SK-N-MC (cell line): ENCODE data around the gene ZNF536.

Experiments
- DNase-seq: peaks from one replicate; pipeline ENCODE4 v3.0.0-alpha.2; 2011; ENCODE audit warnings: low read depth, low spot score
- H3K27ac ChIP-seq: fragments of 200-600 bp; sonication (generic); 2 replicates; pipeline ENCODE4 v1.5.1; 2016; ENCODE audit warnings: mixed run types
- H3K36me3 ChIP-seq: fragments of 200-600 bp; sonication (generic); 2 replicates; pipeline ENCODE4 v1.6.1; 2017; ENCODE audit warnings: antibody characterized with exemption, low read length, mixed read lengths; ENCODE audit not compliant: insufficient read depth
- H3K4me3 ChIP-seq: fragments of 200-600 bp; sonication (generic); 2 replicates; pipeline ENCODE4 v1.5.1; 2016
- H3K9ac ChIP-seq: fragments of 200-600 bp; sonication (generic); 2 replicates; pipeline ENCODE4 v1.8.0; 2017; ENCODE audit warnings: mixed run types, mixed read lengths; ENCODE audit not compliant: insufficient read length
- H3K9me3 ChIP-seq: fragments of 200-600 bp; sonication (generic); 2 replicates; pipeline ENCODE4 v1.6.1; 2017; ENCODE audit warnings: low read depth, mild to moderate bottlenecking, antibody characterized with exemption, low read length, moderate library complexity, mixed read lengths
- EZH2 ChIP-seq: fragments of 200-600 bp; sonication (generic); IDR thresholded peaks from one replicate; pipeline ENCODE4 v1.6.1; 2017; ENCODE audit warnings: antibody characterized with exemption
- FOXP2 ChIP-seq: optimal IDR thresholded peaks from 2 replicates; pipeline ENCODE3; 2011; ENCODE audit warnings: mild to moderate bottlenecking, moderate library complexity; ENCODE audit not compliant: insufficient read depth; ENCODE audit errors: extremely low read length, control extremely low read depth
- POLR2AphosphoS5 ChIP-seq: IDR thresholded peaks from 2 replicates; pipeline ENCODE4 v1.6.1; 2012; ENCODE audit warnings: mild to moderate bottlenecking, low read depth, low read length, borderline replicate concordance

The ZNF536 gene

GRCh38 chr19:30557212-30557611, 185.0 kb downstream of the ZNF536 start:
- Histone ChIP-seq H3K4me3 (no peak overlapping the region), H3K36me3 (no peaks in the 10 kb centered on the region), H3K9me3 (no peaks in the 10 kb centered on the region), H3K9ac (no peak overlapping the region), H3K27ac (no peak overlapping the region)
- no peak for TF ChIP-seq POLR2AphosphoS5
- TF ChIP-seq EZH2: no peak
- no peak for TF ChIP-seq FOXP2
- DNase-seq: no peak

- no peak overlapping the region for H3K9ac ChIP-seq
- TF ChIP-seq EZH2 (no peak), POLR2AphosphoS5 (no peak), FOXP2 (no peak)
- DNase-seq: no peak
- H3K36me3 ChIP-seq: no peaks in the 10 kb centered on the region
- no peak overlapping the region for H3K27ac ChIP-seq
- H3K4me3 ChIP-seq: no peak overlapping the region
- H3K9me3 ChIP-seq: no peaks in the 10 kb centered on the region
Measured at GRCh38 chr19:30557927-30558557, 185.9 kb downstream of the ZNF536 start.

- Histone ChIP-seq H3K4me3 (no peak overlapping the region), H3K36me3 (no peaks in the 10 kb centered on the region), H3K9ac (no peak overlapping the region), H3K27ac (no peak overlapping the region), H3K9me3 (no peaks in the 10 kb centered on the region)
- TF ChIP-seq POLR2AphosphoS5: no peak
- TF ChIP-seq FOXP2: no peak
- TF ChIP-seq EZH2: no peak
- no peak for DNase-seq
Measured at GRCh38 chr19:30558793-30559192, 186.6 kb downstream of the ZNF536 start.

- H3K4me3 ChIP-seq: peak overlapping the region; percentile 51; the same call in 1 of the 2 replicates
- TF ChIP-seq FOXP2: no peak
- no peak for TF ChIP-seq EZH2
- no peak for TF ChIP-seq POLR2AphosphoS5
- no peaks in the 10 kb centered on the region for H3K36me3 ChIP-seq
- no peak overlapping the region for H3K9ac ChIP-seq
- no peaks in the 10 kb centered on the region for H3K9me3 ChIP-seq
- no peak for DNase-seq
- no peak overlapping the region for H3K27ac ChIP-seq
Measured at GRCh38 chr19:30559446-30559845, 187.3 kb downstream of the ZNF536 start.

GRCh38 chr19:30562981-30563380, 190.8 kb downstream of the ZNF536 start:
- Histone ChIP-seq H3K36me3 (no peaks in the 10 kb centered on the region), H3K4me3 (no peak overlapping the region), H3K9me3 (no peaks in the 10 kb centered on the region), H3K9ac (no peak overlapping the region), H3K27ac (no peak overlapping the region)
- DNase-seq: no peak
- TF ChIP-seq POLR2AphosphoS5 (no peak), FOXP2 (no peak), EZH2 (no peak)

GRCh38 chr19:30563691-30564090, 191.5 kb downstream of the ZNF536 start:
- no peak for DNase-seq
- Histone ChIP-seq H3K27ac (no peak overlapping the region), H3K36me3 (no peaks in the 10 kb centered on the region), H3K9me3 (no peaks in the 10 kb centered on the region), H3K9ac (no peak overlapping the region), H3K4me3 (no peak overlapping the region)
- TF ChIP-seq FOXP2 (no peak), POLR2AphosphoS5 (no peak), EZH2 (no peak)

- no peaks in the 10 kb centered on the region for H3K9me3 ChIP-seq
- TF ChIP-seq POLR2AphosphoS5: no peak
- DNase-seq: no peak
Measured at GRCh38 chr19:30564551-30565011, 192.4 kb downstream of the ZNF536 start.

GRCh38 chr19:30565636-30566035, 193.5 kb downstream of the ZNF536 start:
- no peak overlapping the region for H3K9ac ChIP-seq
- TF ChIP-seq FOXP2: no peak
- no peak for TF ChIP-seq POLR2AphosphoS5
- no peak for TF ChIP-seq EZH2
- no peaks in the 10 kb centered on the region for H3K9me3 ChIP-seq
- H3K36me3 ChIP-seq: no peaks in the 10 kb centered on the region
- no peak for DNase-seq
- H3K4me3 ChIP-seq: no peak overlapping the region
- no peak overlapping the region for H3K27ac ChIP-seq

More at GRCh38 chr19:30564551-30565011, 192.4 kb downstream of the ZNF536 start:
- Histone ChIP-seq H3K36me3 (no peaks in the 10 kb centered on the region), H3K9ac (no peak overlapping the region), H3K27ac (no peak overlapping the region), H3K4me3 (no peak overlapping the region)

GRCh38 chr19:30566681-30567420, 194.7 kb downstream of the ZNF536 start:
- H3K36me3 ChIP-seq: no peaks in the 10 kb centered on the region
- no peak for DNase-seq

More at GRCh38 chr19:30566681-30567420, 194.7 kb downstream of the ZNF536 start:
- no peak overlapping the region for H3K9ac ChIP-seq
- TF ChIP-seq FOXP2 (no peak), EZH2 (no peak), POLR2AphosphoS5 (no peak)
- no peak overlapping the region for H3K4me3 ChIP-seq
- no peaks in the 10 kb centered on the region for H3K9me3 ChIP-seq
- H3K27ac ChIP-seq: no peak overlapping the region
